ENCODE data around the gene RFWD3. TPM values are rescaled to one million over a fixed set of nuclear protein-coding genes. Genes with fewer than 3 reads are reported as not detected.

The RFWD3 gene
- total and polyA plus RNA-seq, 2 donors (not counting 1 experiment from before 2014, with no cell fraction given): 12.9 to 15.2 TPM

GRCh38 chr16:74682556-74682955 lies 15.9 kb upstream of the RFWD3 start:
- H4K20me1 ChIP-seq (ENCODE audit: control insufficient read depth, extremely low read depth, insufficient read depth, low read length): no peaks in the 10 kb centered on the region
- H3K9me3 ChIP-seq (ENCODE audit: control insufficient read depth, insufficient read depth, low read depth, low read length): no peaks in the 10 kb centered on the region
- no peaks in the 10 kb centered on the region for H3K79me2 ChIP-seq (ENCODE audit: control insufficient read depth, insufficient read depth, low read length)
- H3K27ac ChIP-seq (ENCODE audit: insufficient read depth, low read length): no peak overlapping the region
- no peaks in the 10 kb centered on the region for H3K4me1 ChIP-seq (ENCODE audit: control insufficient read depth, extremely low read depth, insufficient read depth, low read length)
- no peak overlapping the region for H3K4me2 ChIP-seq (ENCODE audit: extremely low read depth, insufficient read depth, low read length)
- no peak overlapping the region for H3K4me3 ChIP-seq (replicated peaks in 1 of 4; ENCODE audit: control extremely low read depth in 1 of 4, insufficient read depth in 1 of 4, low read depth in 3 of 4, low read length in 4 of 4)
- H3K27me3 ChIP-seq (ENCODE audit: control insufficient read depth, insufficient read depth, low read length): no peaks in the 10 kb centered on the region
- H3K36me3 ChIP-seq (ENCODE audit: control insufficient read depth, insufficient read depth, low read length): no peaks in the 10 kb centered on the region
- no peak for DNase-seq (ENCODE audit: low read depth in 2 of 2)
- TF ChIP-seq EZH2 (IDR thresholded peaks at IDR 0.05; ENCODE audit: low read length, missing control alignments) (no peak), CTCF (conservative IDR thresholded peaks at IDR 0.05 in 1 of 2, IDR thresholded peaks at IDR 0.05 in 1 of 2; ENCODE audit: low read depth in 1 of 2, low read length in 2 of 2) (no peak)
- no peak overlapping the region for H2AFZ ChIP-seq (ENCODE audit: low read length)
- no peak overlapping the region for H3K9ac ChIP-seq (ENCODE audit: insufficient read depth, low read length)

- no peak for DNase-seq (ENCODE audit: low read depth in 2 of 2)
- no peaks in the 10 kb centered on the region for H4K20me1 ChIP-seq (ENCODE audit: control insufficient read depth, extremely low read depth, insufficient read depth, low read length)
- no peaks in the 10 kb centered on the region for H3K4me1 ChIP-seq (ENCODE audit: control insufficient read depth, extremely low read depth, insufficient read depth, low read length)
- no peak overlapping the region for H3K27ac ChIP-seq (ENCODE audit: insufficient read depth, low read length)
- H3K79me2 ChIP-seq (ENCODE audit: control insufficient read depth, insufficient read depth, low read length): no peaks in the 10 kb centered on the region
- no peak overlapping the region for H2AFZ ChIP-seq (ENCODE audit: low read length)
- H3K36me3 ChIP-seq (ENCODE audit: control insufficient read depth, insufficient read depth, low read length): no peaks in the 10 kb centered on the region
- no peaks in the 10 kb centered on the region for H3K9me3 ChIP-seq (ENCODE audit: control insufficient read depth, insufficient read depth, low read depth, low read length)
- TF ChIP-seq CTCF (conservative IDR thresholded peaks at IDR 0.05 in 1 of 2, IDR thresholded peaks at IDR 0.05 in 1 of 2; ENCODE audit: low read depth in 1 of 2, low read length in 2 of 2) (no peak), EZH2 (IDR thresholded peaks at IDR 0.05; ENCODE audit: low read length, missing control alignments) (no peak)
- no peaks in the 10 kb centered on the region for H3K27me3 ChIP-seq (ENCODE audit: control insufficient read depth, insufficient read depth, low read length)
- H3K4me2 ChIP-seq (ENCODE audit: extremely low read depth, insufficient read depth, low read length): no peak overlapping the region
- no peak overlapping the region for H3K4me3 ChIP-seq (replicated peaks in 1 of 4; ENCODE audit: control extremely low read depth in 1 of 4, insufficient read depth in 1 of 4, low read depth in 3 of 4, low read length in 4 of 4)
- H3K9ac ChIP-seq (ENCODE audit: insufficient read depth, low read length): no peak overlapping the region
Observed at GRCh38 chr16:74680681-74681080, 14.0 kb upstream of the RFWD3 start.

GRCh38 chr16:74679983-74680382 lies 13.3 kb upstream of the RFWD3 start:
- H3K36me3 ChIP-seq (ENCODE audit: control insufficient read depth, insufficient read depth, low read length): no peaks in the 10 kb centered on the region
- no peaks in the 10 kb centered on the region for H3K4me1 ChIP-seq (ENCODE audit: control insufficient read depth, extremely low read depth, insufficient read depth, low read length)
- no peaks in the 10 kb centered on the region for H3K9me3 ChIP-seq (ENCODE audit: control insufficient read depth, insufficient read depth, low read depth, low read length)
- H3K4me2 ChIP-seq (ENCODE audit: extremely low read depth, insufficient read depth, low read length): no peak overlapping the region
- H3K4me3 ChIP-seq (replicated peaks in 1 of 4; ENCODE audit: control extremely low read depth in 1 of 4, insufficient read depth in 1 of 4, low read depth in 3 of 4, low read length in 4 of 4): no peak overlapping the region
- no peak overlapping the region for H2AFZ ChIP-seq (ENCODE audit: low read length)
- H3K9ac ChIP-seq (ENCODE audit: insufficient read depth, low read length): no peak overlapping the region
- DNase-seq (ENCODE audit: low read depth in 2 of 2): no peak
- no peaks in the 10 kb centered on the region for H4K20me1 ChIP-seq (ENCODE audit: control insufficient read depth, extremely low read depth, insufficient read depth, low read length)
- H3K27me3 ChIP-seq (ENCODE audit: control insufficient read depth, insufficient read depth, low read length): no peaks in the 10 kb centered on the region
- TF ChIP-seq EZH2 (IDR thresholded peaks at IDR 0.05; ENCODE audit: low read length, missing control alignments): no peak
- TF ChIP-seq CTCF (conservative IDR thresholded peaks at IDR 0.05 in 1 of 2, IDR thresholded peaks at IDR 0.05 in 1 of 2; ENCODE audit: low read depth in 1 of 2, low read length in 2 of 2): no peak
- no peaks in the 10 kb centered on the region for H3K79me2 ChIP-seq (ENCODE audit: control insufficient read depth, insufficient read depth, low read length)
- no peak overlapping the region for H3K27ac ChIP-seq (ENCODE audit: insufficient read depth, low read length)
